Naive thymus-derived CD4-positive, alpha-beta T cell (primary cell): ENCODE results near the gene RIOX2. TPM values are rescaled to one million over a fixed set of nuclear protein-coding genes. Genes with fewer than 3 reads are reported as not detected.

Experiments used
- ATAC-seq: fragments of 150-1000 bp; cut with Tn5 transposase; 2 replicates; pipeline ENCODE4 v1.10.0; 2021; ENCODE audit warnings: mild to moderate bottlenecking, moderate library complexity
- CTCF ChIA-PET: fragments of 350-600 bp; sonication (Branson Sonifier 250); formaldehyde crosslinking; loops from one replicate; lab custom pipeline; 2021; ENCODE audit warnings: antibody characterized with exemption; lab: Charles Lee
- POLR2A ChIA-PET: fragments of 350-600 bp; sonication (Branson Sonifier 250); formaldehyde crosslinking; loops from one replicate; lab custom pipeline; 2021; ENCODE audit warnings: antibody characterized with exemption, inconsistent platforms; lab: Charles Lee
- DNase-seq, 9 donors: peaks; one replicate each; pipeline versions ENCODE4 v3.0.0 to v3.0.0-alpha.2; 2020 to 2022; ENCODE audit warnings: mixed read lengths in 1 of 9
- H3K27ac ChIP-seq: one replicate; pipeline ENCODE4 v1.7.0; 2013; ENCODE audit warnings: mild to moderate bottlenecking, low read depth, low read length, moderate library complexity
- H3K27me3 ChIP-seq, 2 donors: one replicate each; pipeline ENCODE4 v1.7.0; 2013; ENCODE audit warnings: low read length in 2 of 2, mild to moderate bottlenecking in 2 of 2, moderate library complexity in 2 of 2; ENCODE audit not compliant: control insufficient read depth in 2 of 2, insufficient read depth in 2 of 2
- H3K36me3 ChIP-seq, 3 experiments: 1 replicate in 2 of 3; 2 replicates in 1 of 3; pipeline ENCODE4 v1.7.0; 2013; ENCODE audit warnings: low read length in 3 of 3, mild to moderate bottlenecking in 3 of 3, moderate library complexity in 1 of 3; ENCODE audit not compliant: insufficient read depth in 3 of 3, control insufficient read depth in 2 of 3
- H3K4me1 ChIP-seq, 2 donors: one replicate each; pipeline ENCODE4 v1.7.0; 2013; ENCODE audit warnings: low read length in 2 of 2, mild to moderate bottlenecking in 2 of 2, moderate library complexity in 1 of 2; ENCODE audit not compliant: control insufficient read depth in 2 of 2, insufficient read depth in 2 of 2
- H3K4me3 ChIP-seq: 2 replicates; pipeline ENCODE4 v1.7.0; 2013; ENCODE audit warnings: mild to moderate bottlenecking, low read length
- H3K9me3 ChIP-seq, 3 experiments: 1 replicate in 2 of 3; 2 replicates in 1 of 3; pipeline ENCODE4 v1.7.0; 2013; ENCODE audit warnings: low read length in 3 of 3; ENCODE audit not compliant: control insufficient read depth in 2 of 3
- H3K27ac Mint-ChIP-seq, 9 donors: one replicate each; pipeline ENCODE4 v1.8.0; 2020 to 2022; ENCODE audit warnings: mixed read lengths in 9 of 9, mild to moderate bottlenecking in 8 of 9, moderate library complexity in 5 of 9, inconsistent platforms in 2 of 9
- H3K27me3 Mint-ChIP-seq, 5 donors: one replicate each; pipeline ENCODE4 v1.8.0; 2021 to 2022; ENCODE audit warnings: mixed read lengths in 5 of 5, mild to moderate bottlenecking in 1 of 5
- H3K36me3 Mint-ChIP-seq, 5 donors: one replicate each; pipeline ENCODE4 v1.8.0; 2020 to 2022; ENCODE audit warnings: mixed read lengths in 5 of 5, mild to moderate bottlenecking in 3 of 5, inconsistent platforms in 1 of 5
- H3K4me1 Mint-ChIP-seq, 7 donors: one replicate each; pipeline ENCODE4 v1.8.0; 2020 to 2022; ENCODE audit warnings: mixed read lengths in 7 of 7, mild to moderate bottlenecking in 3 of 7, inconsistent platforms in 1 of 7
- H3K4me3 Mint-ChIP-seq, 10 donors: one replicate each; pipeline ENCODE4 v1.8.0; 2020 to 2022; ENCODE audit warnings: mild to moderate bottlenecking in 10 of 10, mixed read lengths in 10 of 10, moderate library complexity in 6 of 10, inconsistent platforms in 2 of 10
- H3K9me3 Mint-ChIP-seq, 11 donors: one replicate each; pipeline ENCODE4 v1.8.0; 2020 to 2022; ENCODE audit warnings: mixed read lengths in 11 of 11, mild to moderate bottlenecking in 4 of 11, inconsistent platforms in 1 of 11, moderate library complexity in 1 of 11
- intact Hi-C, 2 donors: fragments of 100-400 bp; cut with micrococcal nuclease; formaldehyde crosslinking; loops; one replicate each; pipeline ENCODE4 v1.15.1; 2023
- polyA plus RNA-seq, 2 donors: library from polyadenylated mRNA; unstranded; fragments of 300-500 nt; fragmentation: Illumina TruSeq; gene quantifications; one replicate each; pipeline ENCODE4 v1.2.3, GENCODE V29; 2021
- total RNA-seq, 6 experiments: library from RNA in 5 of 6; stranded (reverse) in 5 of 6; gene quantifications; 1 replicate in 5 of 6; 2 replicates in 1 of 6; pipeline ENCODE4 v1.2.3 and lab custom pipeline; 2021 to 2026

RIOX2 gene
- total and polyA plus RNA-seq, 7 experiments from 2014 or later, result 17.8 to 110 (median 31.4) TPM

GRCh38 chr3:97972976-97973375, 745 bp upstream of the RIOX2 start:
- ATAC-seq (no peak), DNase-seq (no peak)
- Histone ChIP-seq H3K4me3 (peak overlapping the region; percentile 57), H3K36me3 (no peaks in the 10 kb centered on the region), H3K27ac (peak overlapping the region; percentile 74), H3K4me1 (peaks cover 9 to 24% of the 10 kb centered on the region in 2 donors), H3K9me3 (no peaks in the 10 kb centered on the region), H3K27me3 (no peaks in the 10 kb centered on the region)
- Mint-ChIP-seq H3K9me3 (peaks cover 0 to 2% (median 0%) of the 10 kb centered on the region in 11 donors), H3K4me3 (peak overlapping the region; percentile 57 to 85 (median 78)), H3K36me3 (peaks cover 0 to 12% (median 0%) of the 10 kb centered on the region in 5 donors), H3K4me1 (peaks cover 40 to 82% (median 60%) of the 10 kb centered on the region in 7 donors), H3K27me3 (no peaks in the 10 kb centered on the region), H3K27ac (peak overlapping the region; percentile 51 to 93 (median 84))
- POLR2A ChIA-PET, result no interaction called here
- intact Hi-C loops, result loop anchor here (1.0 to 5.0 kb wide), 13 partner anchors 8 to 929 kb away; partner anchors contain the start of genes ARL6 (in 2 of the 2), CLDND1 (in 1 of the 2), CPOX (in 1 of the 2) and DCBLD2 (in 1 of the 2)
- CTCF ChIA-PET, result interaction anchor here (0.5 kb wide), 1 partner anchor 266 kb away, joined by 3 read pairs; no protein-coding TSS in a partner anchor

DNA sequence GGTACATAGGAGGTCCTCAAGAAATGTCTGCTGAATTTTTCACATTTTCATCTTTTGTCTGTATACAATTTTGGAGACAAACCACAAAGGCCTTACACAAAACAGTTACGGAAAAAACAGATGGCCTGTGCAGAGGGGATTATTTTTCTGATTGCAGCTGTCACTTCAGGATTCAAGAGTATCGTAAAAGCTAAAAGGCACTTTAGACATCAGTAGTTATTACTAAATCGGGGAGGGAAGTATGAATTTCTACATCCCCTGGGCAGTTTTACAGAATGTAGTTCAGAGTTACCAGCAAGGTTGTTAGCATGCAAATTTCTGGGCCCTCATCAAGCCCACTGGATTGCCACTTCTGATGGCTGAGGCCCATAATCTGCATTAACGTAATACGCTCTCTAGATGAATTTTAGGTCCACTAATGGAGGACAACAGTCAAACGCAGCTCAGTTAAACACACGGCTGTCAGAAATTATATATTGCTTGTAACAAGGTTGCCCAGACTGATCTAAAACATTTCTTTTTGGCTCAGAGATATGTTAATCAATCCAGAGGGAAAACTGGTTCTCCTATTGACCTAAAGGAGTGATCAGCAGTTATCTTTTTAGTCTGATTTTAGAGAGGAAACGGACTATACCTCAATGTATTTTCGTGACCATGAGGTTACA, 1.1 kb downstream of the RIOX2 start:
- H3K36me3 ChIP-seq, result peaks cover 0 to 7% (median 5%) of the 10 kb centered on the region in 3 experiments
- Mint-ChIP-seq H3K4me1 (peaks cover 42 to 88% (median 77%) of the 10 kb centered on the region in 7 donors), H3K9me3 (peaks cover 0 to 2% (median 0%) of the 10 kb centered on the region in 11 donors), H3K36me3 (peaks cover 0 to 25% (median 11%) of the 10 kb centered on the region in 5 donors), H3K27ac (peak overlapping the region; percentile 84 to 96 (median 90)), H3K4me3 (peak overlapping the region; percentile 78 to 97 (median 93)), H3K27me3 (no peaks in the 10 kb centered on the region)
- peak overlapping the region; percentile 57 for H3K4me3 ChIP-seq
- ChIA-PET POLR2A (interaction anchor here (0.6 to 1.3 kb wide), 5 partner anchors 11 to 207 kb away, joined by 3 to 8 read pairs (median 4); partner anchors contain the start of genes ARL6 and CRYBG3), CTCF (interaction anchor here (0.8 to 1.4 kb wide), 3 partner anchors 11 to 53 kb away, joined by 3 to 4 read pairs (median 3); no protein-coding TSS in a partner anchor)
- ATAC-seq (no peak), DNase-seq (no peak)
- peaks cover 9 to 24% of the 10 kb centered on the region in 2 donors for H3K4me1 ChIP-seq
- no peaks in the 10 kb centered on the region for H3K9me3 ChIP-seq
- no peaks in the 10 kb centered on the region for H3K27me3 ChIP-seq
- peak overlapping the region; percentile 74 for H3K27ac ChIP-seq
- intact Hi-C loops, result loop anchor here (1.0 to 5.0 kb wide), 8 partner anchors 14 to 931 kb away; partner anchors contain the start of genes CPOX (in 1 of the 2) and DCBLD2 (in 1 of the 2)

DNA sequence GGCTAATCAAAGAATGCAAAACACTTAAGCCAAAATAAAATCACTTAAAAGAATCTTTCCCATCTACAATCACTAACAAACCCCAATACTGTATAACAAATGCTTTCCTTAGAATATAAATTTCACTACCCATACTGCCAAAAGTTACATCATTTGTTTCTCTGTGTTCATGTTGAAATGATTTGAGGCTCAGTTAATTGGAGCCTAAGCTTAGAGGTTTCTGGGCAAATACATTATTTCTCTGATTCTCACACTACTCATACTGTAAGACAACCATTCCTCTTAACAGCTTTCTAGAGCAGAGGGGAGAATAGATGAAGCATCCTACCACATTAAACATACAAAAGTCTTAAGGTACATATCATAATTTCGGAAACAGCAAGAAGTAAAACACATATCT, 2.1 kb downstream of the RIOX2 start:
- Histone ChIP-seq H3K27me3 (no peaks in the 10 kb centered on the region), H3K9me3 (no peaks in the 10 kb centered on the region), H3K27ac (no peak overlapping the region), H3K36me3 (peaks cover 0 to 7% (median 5%) of the 10 kb centered on the region in 3 experiments), H3K4me1 (peaks cover 9 to 24% of the 10 kb centered on the region in 2 donors), H3K4me3 (no peak overlapping the region)
- intact Hi-C loops, result loop anchor here (2.0 to 5.0 kb wide), 5 partner anchors 13 to 932 kb away; partner anchors contain the start of genes CPOX (in 1 of the 2) and DCBLD2 (in 1 of the 2)
- Mint-ChIP-seq H3K9me3 (peaks cover 0 to 2% (median 0%) of the 10 kb centered on the region in 11 donors), H3K27me3 (no peaks in the 10 kb centered on the region), H3K36me3 (peaks cover 0 to 32% (median 11%) of the 10 kb centered on the region in 5 donors), H3K4me1 (peaks cover 42 to 90% (median 80%) of the 10 kb centered on the region in 7 donors), H3K4me3 (peak overlapping the region; percentile 2 to 97 (median 92)), H3K27ac (peak overlapping the region; percentile 14 to 94 (median 84))
- POLR2A ChIA-PET, result interaction anchor here (0.6 kb wide), 1 partner anchor 82 kb away, joined by 3 read pairs; no protein-coding TSS in a partner anchor
- DNase-seq (no peak), ATAC-seq (no peak)
- CTCF ChIA-PET, result interaction anchor here (1.2 kb wide), 1 partner anchor 17 kb away, joined by 3 read pairs; no protein-coding TSS in a partner anchor

DNA sequence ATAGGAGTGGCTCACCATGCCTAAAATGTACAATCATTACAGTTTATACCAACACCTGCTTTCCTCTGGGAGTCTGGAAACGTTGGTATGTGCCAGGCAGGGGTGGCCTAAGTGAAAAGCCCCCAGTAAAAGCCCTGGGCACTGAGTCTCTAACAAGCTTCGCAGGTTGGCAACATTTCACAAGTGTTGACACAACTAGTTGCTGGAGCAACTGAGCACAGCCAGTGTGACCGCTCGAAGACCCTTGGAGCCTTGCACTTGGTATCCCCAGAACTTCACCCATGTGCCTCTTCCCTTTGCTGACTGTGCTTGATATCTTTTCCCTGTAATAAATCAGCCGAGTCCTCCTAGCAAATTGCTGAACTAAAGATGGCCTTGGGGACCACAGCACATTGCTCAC, 2.7 kb downstream of the RIOX2 start:
- POLR2A ChIA-PET, result interaction anchor here (0.6 kb wide), 1 partner anchor 54 kb away, joined by 3 read pairs; no protein-coding TSS in a partner anchor
- Mint-ChIP-seq H3K27ac (peak overlapping the region in 5 of 9 donors; percentile 1 to 90 (median 47)), H3K36me3 (peaks cover 0 to 35% (median 11%) of the 10 kb centered on the region in 5 donors), H3K27me3 (no peaks in the 10 kb centered on the region), H3K4me1 (peaks cover 45 to 88% (median 79%) of the 10 kb centered on the region in 7 donors), H3K9me3 (peaks cover 0 to 2% (median 0%) of the 10 kb centered on the region in 11 donors), H3K4me3 (peak overlapping the region in 5 of 10 donors; percentile 14 to 93 (median 83))
- intact Hi-C loops, result loop anchor here in 1 of 2 donors (2.0 kb wide), 1 partner anchor 21 kb away; no protein-coding TSS in a partner anchor
- Histone ChIP-seq H3K9me3 (no peaks in the 10 kb centered on the region), H3K27me3 (no peaks in the 10 kb centered on the region), H3K36me3 (peaks cover 0 to 7% (median 5%) of the 10 kb centered on the region in 3 experiments), H3K4me3 (no peak overlapping the region), H3K27ac (no peak overlapping the region), H3K4me1 (peaks cover 9 to 24% of the 10 kb centered on the region in 2 donors)
- CTCF ChIA-PET, result interaction anchor here (1.1 to 1.2 kb wide), 2 partner anchors 16 to 52 kb away, joined by 3 read pairs; no protein-coding TSS in a partner anchor
- DNase-seq, result no peak
- no peak for ATAC-seq

- Mint-ChIP-seq H3K36me3 (peaks cover 0 to 43% (median 11%) of the 10 kb centered on the region in 5 donors), H3K4me1 (peaks cover 43 to 92% (median 84%) of the 10 kb centered on the region in 7 donors), H3K27me3 (no peaks in the 10 kb centered on the region), H3K4me3 (peak overlapping the region in 1 of 10 donors; percentile 93), H3K9me3 (peaks cover 0 to 2% (median 0%) of the 10 kb centered on the region in 11 donors), H3K27ac (peak overlapping the region in 1 of 9 donors; percentile 87)
- Histone ChIP-seq H3K4me3 (no peak overlapping the region), H3K4me1 (peaks cover 9 to 32% of the 10 kb centered on the region in 2 donors), H3K27ac (no peak overlapping the region), H3K27me3 (no peaks in the 10 kb centered on the region), H3K36me3 (peaks cover 0 to 10% (median 5%) of the 10 kb centered on the region in 3 experiments), H3K9me3 (no peaks in the 10 kb centered on the region)
- POLR2A ChIA-PET, result interaction anchor here (0.5 kb wide), 1 partner anchor 40 kb away, joined by 3 read pairs; no protein-coding TSS in a partner anchor
- intact Hi-C loops, result loop anchor here in 1 of 2 donors (2.0 kb wide), 1 partner anchor 22 kb away; no protein-coding TSS in a partner anchor
- DNase-seq, result no peak
- ATAC-seq, result no peak
- CTCF ChIA-PET, result interaction anchor here (0.6 to 1.5 kb wide), 3 partner anchors 17 to 26 kb away, joined by 3 to 4 read pairs (median 3); no protein-coding TSS in a partner anchor
These were observed 3.9 kb downstream of the RIOX2 start for GRCh38 chr3:97968376-97968775.

- intact Hi-C loops, result loop anchor here in 1 of 2 donors (2.0 kb wide), 1 partner anchor 23 kb away; no protein-coding TSS in a partner anchor
- no peak for DNase-seq
- no peaks in the 10 kb centered on the region for H3K9me3 ChIP-seq
- H3K36me3 ChIP-seq, result peaks cover 0 to 10% (median 5%) of the 10 kb centered on the region in 3 experiments
- ATAC-seq, result no peak
- peaks cover 8 to 31% of the 10 kb centered on the region in 2 donors for H3K4me1 ChIP-seq
- ChIA-PET POLR2A (no interaction called here), CTCF (interaction anchor here (1.3 to 1.5 kb wide), 2 partner anchors 17 to 23 kb away, joined by 3 to 4 read pairs; no protein-coding TSS in a partner anchor)
- no peaks in the 10 kb centered on the region for H3K9me3 Mint-ChIP-seq
- no peaks in the 10 kb centered on the region for H3K27me3 ChIP-seq
- peak overlapping the region in 2 of 9 donors; percentile 10 to 87 for H3K27ac Mint-ChIP-seq
- no peak overlapping the region for H3K27ac ChIP-seq
- no peaks in the 10 kb centered on the region for H3K27me3 Mint-ChIP-seq
- peak overlapping the region in 1 of 10 donors; percentile 93 for H3K4me3 Mint-ChIP-seq
- H3K36me3 Mint-ChIP-seq, result peaks cover 0 to 43% (median 11%) of the 10 kb centered on the region in 5 donors
- H3K4me3 ChIP-seq, result no peak overlapping the region
- peaks cover 42 to 89% (median 81%) of the 10 kb centered on the region in 7 donors for H3K4me1 Mint-ChIP-seq
These were observed 4.3 kb downstream of the RIOX2 start for GRCh38 chr3:97967966-97968365.
